Activated effector memory CD4-positive, alpha-beta T cell treated with Interleukin-2 at 50 U/mL for 16 hours (primary cell): Measurements from ENCODE around the gene PRR23A.
"Not testable (repeated sequence)": the region's sequence is repeated elsewhere in the genome, so short reads cannot be mapped to it uniquely, and the experiment has no call there.

Source experiments
- DNase-seq: peaks from one replicate; pipeline ENCODE4 v3.0.0-alpha.2; 2020

The PRR23A gene

DNA sequence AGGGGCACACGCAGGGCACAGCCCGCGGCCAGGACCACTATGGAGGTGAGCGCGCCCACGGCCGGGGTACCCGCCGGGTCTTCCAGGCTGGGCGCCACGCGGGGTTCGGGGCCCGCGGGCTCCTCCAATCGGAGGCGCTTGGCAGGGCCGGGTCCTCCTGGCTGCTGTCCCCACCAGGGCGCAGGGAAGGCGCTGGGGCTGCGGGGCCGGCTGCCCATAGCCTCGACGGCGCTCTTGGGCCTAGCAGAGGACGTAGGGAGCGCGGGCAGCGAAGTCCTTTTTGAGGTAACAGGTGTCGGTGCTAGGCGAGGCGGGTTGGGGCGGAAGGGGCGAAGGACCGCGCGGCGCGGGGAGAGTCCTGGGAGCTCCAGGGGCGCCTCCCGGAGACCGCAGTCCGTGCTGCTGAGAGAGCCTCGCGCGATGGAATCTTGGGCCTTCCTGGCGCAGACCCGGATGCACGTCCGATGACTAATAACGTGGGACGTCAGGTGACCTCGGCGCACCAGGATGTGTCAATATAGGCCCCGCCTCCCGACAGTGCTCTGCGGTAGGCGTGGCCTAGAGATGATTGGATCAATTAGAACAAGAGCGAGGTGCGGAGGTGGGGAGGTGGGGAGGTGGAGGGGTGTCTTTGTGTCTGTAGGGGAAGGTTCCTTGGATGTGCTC lies at the start of gene PRR23A:
TSS of gene PRR23A (minus strand) at position 218 of the 666 bp plus-strand sequence. CDS start at position 218, 0 bp downstream.
- DNase-seq, result no peak

GRCh38 chr3:139052802-139053600 lies 46.9 kb upstream of the PRR23A start:
- DNase-seq, result no peak

GRCh38 chr3:139044366-139045210 lies 38.5 kb upstream of the PRR23A start, which contains the start of gene PRR23C:
Gene PRR23C, minus strand, starts transcription at chr3:139044892. Its CDS starts 272 bp downstream, at chr3:139044620.
- no peak for DNase-seq

GRCh38 chr3:139043554-139044365 lies 37.7 kb upstream of the PRR23A start:
- DNase-seq, result no peak

GRCh38 chr3:139037478-139037877 lies 31.4 kb upstream of the PRR23A start:
- no peak for DNase-seq

- no peak for DNase-seq
Observed at GRCh38 chr3:139032326-139033002, 26.4 kb upstream of the PRR23A start.

GRCh38 chr3:139030576-139030975 lies 24.5 kb upstream of the PRR23A start:
- not testable (repeated sequence) for DNase-seq

- DNase-seq, result no peak
Observed at GRCh38 chr3:139024968-139025367, 18.9 kb upstream of the PRR23A start.

DNA sequence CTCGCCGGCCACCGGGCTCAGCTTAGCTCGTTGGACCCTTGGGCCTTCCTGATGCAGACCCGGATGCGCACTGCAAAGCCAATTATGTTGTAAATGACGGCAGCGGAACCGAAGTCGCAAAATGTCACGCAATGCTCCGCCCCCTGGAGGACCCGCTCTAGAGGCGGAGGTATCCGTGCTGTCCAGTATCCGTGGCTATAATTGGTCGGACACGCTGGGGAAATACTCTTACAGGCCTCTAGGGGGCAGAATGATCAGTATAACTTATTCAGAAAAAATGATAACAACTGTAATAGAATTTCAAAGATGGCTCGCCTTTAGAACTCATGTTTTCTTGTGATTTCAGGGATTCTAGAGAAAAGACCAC lies 14.8 kb upstream of the PRR23A start, which contains the start of gene PRR23B:
TSS of gene PRR23B (minus strand) at position 59 of the 367 bp plus-strand sequence. CDS start 265 bp downstream, outside the sequence.
- no peak for DNase-seq

GRCh38 chr3:139020036-139020867 lies 14.2 kb upstream of the PRR23A start:
- no peak for DNase-seq

- no peak for DNase-seq
Observed at GRCh38 chr3:139016430-139017048, 10.5 kb upstream of the PRR23A start.

DNA sequence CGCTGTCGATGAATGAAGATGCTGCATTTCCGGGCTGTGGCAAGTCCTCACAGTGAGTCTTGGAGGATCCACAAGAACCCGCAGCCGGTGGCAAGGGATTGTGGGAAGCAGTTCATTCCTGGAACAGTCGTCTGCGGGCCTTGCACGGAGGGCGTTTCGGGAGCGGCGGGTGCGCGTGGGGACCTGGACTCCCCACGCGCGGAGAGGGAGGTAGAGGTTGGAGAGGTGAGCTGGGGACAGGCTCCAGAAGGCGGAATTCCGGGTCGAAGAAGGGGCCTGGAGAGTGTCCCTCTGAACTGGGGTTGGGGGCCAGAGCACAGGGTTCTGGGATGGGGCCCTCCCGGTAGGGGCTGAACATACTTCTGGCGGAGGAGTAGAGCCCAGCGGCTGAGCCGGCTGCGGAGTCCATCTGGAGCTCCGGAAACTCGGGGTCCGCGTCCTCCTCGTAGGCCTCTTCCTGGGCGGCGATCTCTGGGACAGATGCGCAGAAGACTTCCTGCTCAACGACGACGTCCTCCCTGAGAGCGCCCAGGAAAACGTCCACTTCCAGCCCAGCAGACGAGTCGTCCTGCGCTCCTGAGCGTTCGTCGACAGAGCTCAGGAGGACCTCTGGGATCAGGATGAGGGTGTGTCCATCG lies 593 bp downstream of the PRR23A start:
- DNase-seq, result no peak

GRCh38 chr3:138995706-138996105 lies 10.4 kb downstream of the PRR23A start:
- no peak for DNase-seq

GRCh38 chr3:138987181-138987580 lies 18.9 kb downstream of the PRR23A start:
- no peak for DNase-seq

GRCh38 chr3:138985932-138986331 lies 20.1 kb downstream of the PRR23A start:
- DNase-seq, result no peak

GRCh38 chr3:138984816-138985215 lies 21.3 kb downstream of the PRR23A start:
- no peak for DNase-seq

- no peak for DNase-seq
Observed at GRCh38 chr3:138976047-138976446, 30.0 kb downstream of the PRR23A start.

GRCh38 chr3:138975351-138975750 lies 30.7 kb downstream of the PRR23A start:
- no peak for DNase-seq

- DNase-seq, result no peak
Observed at GRCh38 chr3:138974462-138974861, 31.6 kb downstream of the PRR23A start.

DNA sequence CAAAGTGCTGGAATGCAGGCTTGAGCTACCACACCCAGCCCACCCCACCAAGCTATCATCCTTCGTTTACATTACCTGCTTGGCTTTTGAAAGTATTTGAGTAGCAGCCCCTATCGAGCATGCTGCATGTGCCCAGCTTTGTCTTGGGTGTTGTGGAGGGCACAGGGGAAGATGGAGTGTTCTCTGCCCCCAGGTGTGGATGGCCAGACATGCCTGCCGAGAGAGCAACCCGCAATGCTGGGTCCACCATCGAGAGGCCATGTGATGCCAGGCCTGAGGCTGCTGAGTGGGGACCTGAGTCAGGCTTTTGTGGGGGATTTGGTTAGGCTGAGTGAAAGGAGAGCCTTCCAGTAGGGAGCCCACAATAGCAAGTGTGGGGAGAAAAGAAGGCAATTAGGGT lies 33.1 kb downstream of the PRR23A start:
- DNase-seq, result no peak
